HCT116 (cell line): Measurements from ENCODE around the gene LRRC1.

Experiments used
- CTCF ChIP-seq, 3 experiments: fragments of 200-600 bp in 1 of 3; sonication (generic) in 1 of 3; IDR thresholded peaks in 2 of 3; conservative IDR thresholded peaks in 1 of 3; 2 replicates each; pipeline ENCODE4 v1.5.1; 2012 to 2017; ENCODE audit warnings: low read depth in 2 of 3, low read length in 2 of 3, antibody characterized with exemption in 1 of 3, borderline replicate concordance in 1 of 3, control low read depth in 1 of 3, mild to moderate bottlenecking in 1 of 3, mixed read lengths in 1 of 3, mixed run types in 1 of 3, moderate library complexity in 1 of 3; ENCODE audit not compliant: insufficient read depth in 1 of 3
- EZH2phosphoT487 ChIP-seq: fragments of 200-600 bp; IDR thresholded peaks from 2 replicates; pipeline ENCODE4 v1.6.1; 2018; ENCODE audit warnings: antibody characterized with exemption, borderline replicate concordance
- MAX ChIP-seq: IDR thresholded peaks from 2 replicates; pipeline ENCODE4 v1.6.1; 2012
- POLR2A ChIP-seq: IDR thresholded peaks from 2 replicates; pipeline ENCODE4 v1.7.0; 2011; ENCODE audit warnings: borderline replicate concordance; ENCODE audit not compliant: insufficient read depth, insufficient read length; ENCODE audit errors: extremely low read depth
- RAD21 ChIP-seq: IDR thresholded peaks from 2 replicates; pipeline ENCODE4 v1.6.1; 2012; ENCODE audit warnings: low read depth, mild to moderate bottlenecking
- SRF ChIP-seq: IDR thresholded peaks from 2 replicates; pipeline ENCODE4 v1.6.1; 2012; ENCODE audit warnings: low read depth
- TF ChIP-seq, protein P1 (sequence below): IDR thresholded peaks from 2 replicates; pipeline ENCODE4 v1.6.1; 2012

DNA sequence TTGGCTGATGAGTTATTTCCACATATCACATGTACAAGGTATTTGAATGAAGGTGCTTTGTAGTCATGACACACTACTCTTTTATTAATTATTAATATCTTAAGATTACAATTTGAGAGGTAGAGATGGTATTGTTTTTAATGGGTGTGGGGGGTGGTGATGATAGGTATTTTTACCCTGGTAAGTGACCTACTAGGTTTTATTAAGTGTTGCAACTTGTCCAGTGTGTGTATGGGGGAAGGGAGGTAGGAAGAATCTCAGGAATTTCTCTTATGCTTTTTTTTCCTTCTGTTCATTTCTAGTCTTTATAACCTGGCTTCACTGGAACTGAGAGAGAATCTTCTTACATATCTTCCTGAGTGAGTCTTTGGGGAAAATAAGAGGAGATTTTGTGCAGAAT is 101.4 kb downstream of the LRRC1 start:
- TF ChIP-seq POLR2A = no peak
- TF ChIP-seq CTCF (IDR thresholded peaks at IDR 0.05 in 2 of 3, conservative IDR thresholded peaks at IDR 0.05 in 1 of 3; ENCODE audit: borderline replicate concordance in 1 of 3, insufficient read depth in 1 of 3, low read depth in 2 of 3, low read length in 2 of 3) = no peak
- TF ChIP-seq MAX = no peak
- TF ChIP-seq, protein P1, sequence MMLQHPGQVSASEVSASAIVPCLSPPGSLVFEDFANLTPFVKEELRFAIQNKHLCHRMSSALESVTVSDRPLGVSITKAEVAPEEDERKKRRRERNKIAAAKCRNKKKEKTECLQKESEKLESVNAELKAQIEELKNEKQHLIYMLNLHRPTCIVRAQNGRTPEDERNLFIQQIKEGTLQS = no peak
- no peak for TF ChIP-seq RAD21
- TF ChIP-seq EZH2phosphoT487 = no peak
- no peak for TF ChIP-seq SRF
